Smooth muscle cell (in vitro differentiated cells): Measurements from ENCODE around the gene ROBO1. TPM values are rescaled to one million over a fixed set of nuclear protein-coding genes. Genes with fewer than 3 reads are reported as not detected.
"Not testable (repeated sequence)": the region's sequence is repeated elsewhere in the genome, so short reads cannot be mapped to it uniquely, and the experiment has no call there.

Experiments
- DNase-seq: peaks from one replicate; lab custom pipeline; 2025; ENCODE audit not compliant: unreplicated experiment; lab: John Stamatoyannopoulos, UW
- H2AFZ ChIP-seq: fragments of 200-600 bp; sonication (generic); 2 replicates; pipeline ENCODE4 v1.6.0; 2016; ENCODE audit warnings: antibody characterized with exemption, low read depth, mild to moderate bottlenecking
- H3F3A ChIP-seq: fragments of 200-600 bp; sonication (generic); 2 replicates; pipeline ENCODE4 v1.6.0; 2017; ENCODE audit warnings: antibody characterized with exemption, low read depth
- H3K27ac ChIP-seq: fragments of 200-600 bp; sonication (generic); 2 replicates; pipeline ENCODE4 v1.5.1; 2016; ENCODE audit warnings: low read depth, mild to moderate bottlenecking
- H3K27me3 ChIP-seq: fragments of 200-600 bp; sonication (generic); 2 replicates; pipeline ENCODE4 v1.6.1; 2016; ENCODE audit warnings: low read depth, mild to moderate bottlenecking
- H3K36me3 ChIP-seq: fragments of 200-600 bp; sonication (generic); 2 replicates; pipeline ENCODE4 v1.5.1; 2016; ENCODE audit warnings: low read depth
- H3K4me1 ChIP-seq: fragments of 200-600 bp; sonication (generic); 2 replicates; pipeline ENCODE4 v1.5.1; 2016; ENCODE audit warnings: low read depth
- H3K4me2 ChIP-seq: fragments of 200-600 bp; sonication (generic); 2 replicates; pipeline ENCODE4 v1.6.0; 2016; ENCODE audit warnings: mild to moderate bottlenecking
- H3K4me3 ChIP-seq: fragments of 200-600 bp; sonication (generic); 2 replicates; pipeline ENCODE4 v1.5.1; 2016; ENCODE audit warnings: mild to moderate bottlenecking
- H3K79me2 ChIP-seq: fragments of 200-600 bp; sonication (generic); 2 replicates; pipeline ENCODE4 v1.6.0; 2016; ENCODE audit warnings: low read depth, mild to moderate bottlenecking
- H3K9ac ChIP-seq: fragments of 200-600 bp; sonication (generic); 2 replicates; pipeline ENCODE4 v1.6.0; 2016; ENCODE audit warnings: low read depth
- H3K9me3 ChIP-seq: fragments of 200-600 bp; sonication (generic); replicated peaks from 2 replicates; pipeline ENCODE4 v1.5.1; 2016; ENCODE audit warnings: low read depth
- H4K20me1 ChIP-seq: fragments of 200-600 bp; sonication (generic); 2 replicates; pipeline ENCODE4 v1.6.0; 2016; ENCODE audit warnings: low read depth
- CTCF ChIP-seq: fragments of 200-600 bp; sonication (generic); IDR thresholded peaks from 2 replicates; pipeline ENCODE4 v1.5.1; 2017; ENCODE audit warnings: borderline replicate concordance, mild to moderate bottlenecking, antibody characterized with exemption; ENCODE audit not compliant: insufficient read depth, poor library complexity, severe bottlenecking
- WGBS: methylation state at CpG from one replicate; pipeline ENCODE4 v1.1.7; 2016; ENCODE audit warnings: low lambda C conversion rate; 5-methylcytosine and 5-hydroxymethylcytosine counted together
- polyA plus RNA-seq: library from polyadenylated mRNA; unstranded; fragments of >200 nt; fragmentation: Nextera tagmentation; extraction: Ambion mirVana; gene quantifications from 2 replicates; pipeline ENCODE4 v1.2.1, GENCODE V29; 2016
- total RNA-seq: library from RNA; depleted of rRNA; stranded (reverse); fragments of >200 nt; gene quantifications from 2 replicates; pipeline ENCODE4 v1.2.3, GENCODE V29; 2014

Gene ROBO1
- total and polyA plus RNA-seq, 2 experiments from 2014 or later, result 30.5 to 79.5 TPM

GRCh38 chr3:78687520-78687919 is 1080.3 kb downstream of the ROBO1 start:
- Histone ChIP-seq H3K36me3 (peaks cover 10% of the 10 kb centered on the region), H3K4me3 (no peak overlapping the region), H4K20me1 (no peaks in the 10 kb centered on the region), H2AFZ (no peak overlapping the region), H3K27ac (no peak overlapping the region), H3K79me2 (no peaks in the 10 kb centered on the region), H3K9ac (no peak overlapping the region), H3K4me2 (no peak overlapping the region), H3K9me3 (no peaks in the 10 kb centered on the region), H3F3A (no peaks in the 10 kb centered on the region), H3K27me3 (no peaks in the 10 kb centered on the region), H3K4me1 (no peaks in the 10 kb centered on the region)
- WGBS, result 95% methylated on average over 4 of the region's 4 CpGs
- TF ChIP-seq CTCF, result no peak
- DNase-seq, result no peak

GRCh38 chr3:78683284-78683683 is 1084.5 kb downstream of the ROBO1 start:
- H3K27me3 ChIP-seq, result no peaks in the 10 kb centered on the region
- no peaks in the 10 kb centered on the region for H3K79me2 ChIP-seq
- no peak for TF ChIP-seq CTCF
- H3K4me2 ChIP-seq, result no peak overlapping the region
- H3F3A ChIP-seq, result no peaks in the 10 kb centered on the region
- no peaks in the 10 kb centered on the region for H3K9me3 ChIP-seq
- 98% methylated on average over 2 of the region's 2 CpGs for WGBS
- no peak overlapping the region for H3K27ac ChIP-seq
- no peaks in the 10 kb centered on the region for H4K20me1 ChIP-seq
- H3K9ac ChIP-seq, result no peak overlapping the region
- no peak overlapping the region for H2AFZ ChIP-seq
- H3K4me3 ChIP-seq, result no peak overlapping the region
- no peaks in the 10 kb centered on the region for H3K4me1 ChIP-seq
- H3K36me3 ChIP-seq, result peaks cover 10% of the 10 kb centered on the region
- no peak for DNase-seq

GRCh38 chr3:78675119-78675805 is 1092.5 kb downstream of the ROBO1 start:
- H3F3A ChIP-seq, H3K79me2 ChIP-seq, H2AFZ ChIP-seq, H3K9ac ChIP-seq, DNase-seq, H4K20me1 ChIP-seq, H3K4me3 ChIP-seq, H3K4me2 ChIP-seq, H3K9me3 ChIP-seq, H3K27me3 ChIP-seq, H3K36me3 ChIP-seq, H3K4me1 ChIP-seq, H3K27ac ChIP-seq: not testable (repeated sequence)
- 98% methylated on average over 25 of the region's 25 CpGs for WGBS

GRCh38 chr3:78670746-78671145 is 1097.1 kb downstream of the ROBO1 start:
- Histone ChIP-seq H3K9me3 (no peaks in the 10 kb centered on the region), H4K20me1 (no peaks in the 10 kb centered on the region), H3K79me2 (no peaks in the 10 kb centered on the region), H3K4me2 (no peak overlapping the region), H3K4me3 (no peak overlapping the region), H2AFZ (no peak overlapping the region), H3F3A (no peaks in the 10 kb centered on the region), H3K9ac (no peak overlapping the region), H3K36me3 (no peaks in the 10 kb centered on the region), H3K27ac (no peak overlapping the region), H3K4me1 (no peaks in the 10 kb centered on the region), H3K27me3 (no peaks in the 10 kb centered on the region)
- WGBS, result 99% methylated on average over 4 of the region's 4 CpGs
- DNase-seq, result no peak
- no peak for TF ChIP-seq CTCF
